GM23338 (cell line): ENCODE results near the gene ULK4. TPM values are rescaled to one million over a fixed set of nuclear protein-coding genes. Genes with fewer than 3 reads are reported as not detected.
"Not testable (repeated sequence)": the region's sequence is repeated elsewhere in the genome, so short reads cannot be mapped to it uniquely, and the experiment has no call there.

ENCODE experiments used
- ATAC-seq: fragments of 200-7000 bp; cut with Tn5 transposase; 3 replicates; pipeline ENCODE4 v1.9.1; 2020
- DNase-seq: peaks from one replicate; pipeline ENCODE4 v3.0.0-alpha.2; 2015; ENCODE audit warnings: low spot score
- H2AFZ ChIP-seq: fragments of 200-600 bp; sonication (generic); 2 replicates; pipeline ENCODE4 v1.8.0; 2016; ENCODE audit warnings: antibody characterized with exemption, mild to moderate bottlenecking, moderate library complexity
- H3F3A ChIP-seq: fragments of 200-600 bp; sonication (generic); replicated peaks from 2 replicates; pipeline ENCODE4 v1.8.0; 2017; ENCODE audit warnings: antibody characterized with exemption, mixed run types, low read depth
- H3K27ac ChIP-seq: fragments of 200-600 bp; sonication (generic); 2 replicates; pipeline ENCODE4 v1.6.1; 2016; ENCODE audit warnings: low read depth
- H3K27me3 ChIP-seq: fragments of 200-600 bp; sonication (generic); 2 replicates; pipeline ENCODE4 v1.8.0; 2016; ENCODE audit warnings: mild to moderate bottlenecking, mixed run types, moderate library complexity; ENCODE audit not compliant: insufficient read depth
- H3K36me3 ChIP-seq: fragments of 200-600 bp; sonication (generic); 2 replicates; pipeline ENCODE4 v1.8.0; 2016; ENCODE audit warnings: mild to moderate bottlenecking; ENCODE audit not compliant: insufficient read depth
- H3K4me1 ChIP-seq: fragments of 200-600 bp; sonication (generic); 2 replicates; pipeline ENCODE4 v1.8.0; 2016; ENCODE audit warnings: mild to moderate bottlenecking, moderate library complexity; ENCODE audit not compliant: insufficient read depth
- H3K4me2 ChIP-seq: fragments of 200-600 bp; sonication (generic); 2 replicates; pipeline ENCODE4 v1.7.1; 2017; ENCODE audit warnings: mixed run types
- H3K4me3 ChIP-seq: fragments of 200-600 bp; sonication (generic); 2 replicates; pipeline ENCODE4 v1.6.1; 2016; ENCODE audit warnings: mixed run types
- H3K79me2 ChIP-seq: fragments of 200-600 bp; sonication (generic); replicated peaks from 2 replicates; pipeline ENCODE4 v1.8.0; 2017; ENCODE audit warnings: mild to moderate bottlenecking; ENCODE audit not compliant: insufficient read depth
- H3K9me2 ChIP-seq: fragments of 200-600 bp; sonication (generic); 2 replicates; pipeline ENCODE4 v1.8.0; 2017; ENCODE audit not compliant: insufficient read depth
- H4K20me1 ChIP-seq: fragments of 200-600 bp; sonication (generic); replicated peaks from 2 replicates; pipeline ENCODE4 v1.8.0; 2017; ENCODE audit warnings: mild to moderate bottlenecking; ENCODE audit not compliant: insufficient read depth
- H3K27ac Mint-ChIP-seq: 2 replicates; pipeline ENCODE4 v1.8.0; 2020; ENCODE audit warnings: inconsistent platforms, mild to moderate bottlenecking, moderate library complexity, mixed read lengths
- H3K27me3 Mint-ChIP-seq: 3 replicates; pipeline ENCODE4 v1.8.0; 2022; ENCODE audit warnings: low read depth, mild to moderate bottlenecking, moderate library complexity, mixed read lengths, inconsistent platforms; ENCODE audit not compliant: insufficient read depth, poor library complexity
- H3K36me3 Mint-ChIP-seq: 3 replicates; pipeline ENCODE4 v1.8.0; 2021; ENCODE audit warnings: low read depth, mild to moderate bottlenecking, inconsistent platforms, moderate library complexity, mixed read lengths
- H3K4me1 Mint-ChIP-seq: 3 replicates; pipeline ENCODE4 v1.8.0; 2020; ENCODE audit warnings: mild to moderate bottlenecking, inconsistent platforms, mixed read lengths
- H3K4me3 Mint-ChIP-seq: 3 replicates; pipeline ENCODE4 v1.8.0; 2021; ENCODE audit warnings: moderate library complexity, mild to moderate bottlenecking, inconsistent platforms, mixed read lengths
- H3K9me3 Mint-ChIP-seq: 3 replicates; pipeline ENCODE4 v1.8.0; 2020; ENCODE audit warnings: moderate library complexity, mild to moderate bottlenecking, inconsistent platforms, mixed read lengths
- CREB1 ChIP-seq: fragments of 250-450 bp; sonication (Bioruptor Pico); IDR thresholded peaks from 2 replicates; pipeline ENCODE4 v1.5.0; 2020; ENCODE audit warnings: low read depth, mild to moderate bottlenecking, moderate library complexity
- polyA plus RNA-seq: library from polyadenylated mRNA; unstranded; fragments of >200 nt; fragmentation: Nextera tagmentation; extraction: Ambion mirVana; gene quantifications from 2 replicates; pipeline ENCODE4 v1.2.1, GENCODE V29; 2016
- total RNA-seq: library from RNA; depleted of rRNA; stranded (reverse); fragments of >200 nt; shearing (Covaris generic); gene quantifications from 2 replicates; pipeline ENCODE4 v1.2.3, GENCODE V29; 2014
- TF ChIP-seq, protein P1 (sequence below): fragments of 250-450 bp; sonication (Bioruptor Pico); IDR thresholded peaks from 2 replicates; pipeline ENCODE4 v1.5.0; 2020; ENCODE audit warnings: mild to moderate bottlenecking, moderate library complexity
- TF ChIP-seq, protein P2 (sequence below): IDR thresholded peaks from one replicate; pipeline ENCODE4 v1.6.1; 2018; ENCODE audit warnings: antibody characterized with exemption; ENCODE audit not compliant: unreplicated experiment

ULK4 gene
- total and polyA plus RNA-seq, 2 experiments from 2014 or later: 20.8 to 41.4 TPM

DNA sequence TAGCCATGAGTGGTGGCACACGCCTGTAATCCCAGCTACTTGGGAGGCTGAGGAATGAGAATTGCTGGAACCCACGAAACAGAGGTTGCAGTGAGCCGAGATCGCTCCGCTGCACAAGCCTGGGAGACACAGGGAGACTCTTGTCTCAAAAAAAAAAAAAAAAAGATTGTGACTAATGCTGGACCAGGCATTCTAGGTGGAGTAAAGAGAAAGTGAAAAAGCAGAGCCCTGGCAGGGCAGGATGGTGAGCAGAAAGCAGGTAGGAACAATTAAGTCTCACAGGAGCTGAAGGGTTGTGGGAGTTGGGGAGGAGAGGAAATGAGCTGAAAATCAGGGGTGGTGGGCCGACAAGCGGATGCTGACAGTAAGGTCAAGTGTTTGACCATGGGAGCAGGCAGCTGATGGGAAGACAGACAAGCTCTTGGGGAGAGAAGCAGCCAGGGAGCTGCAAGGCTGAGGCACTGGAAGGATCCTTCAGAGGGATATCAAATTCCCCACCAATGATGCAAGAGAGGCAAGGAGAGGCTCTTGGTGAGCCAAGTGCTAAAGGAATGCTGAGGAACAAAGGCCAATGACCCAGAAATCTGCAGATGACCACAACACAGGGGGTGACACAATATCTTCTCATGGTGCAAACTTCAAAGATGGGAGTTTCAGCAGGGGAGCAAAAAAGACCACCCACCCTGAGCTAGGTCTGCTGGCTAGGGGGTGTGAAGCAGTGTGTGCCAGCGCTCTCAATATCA lies 251.1 kb downstream of the ULK4 start:
- peak overlapping the region; percentile 43 for H3K27ac ChIP-seq
- Mint-ChIP-seq H3K4me1 (peaks cover 16% of the 10 kb centered on the region), H3K36me3 (no peaks in the 10 kb centered on the region), H3K27me3 (no peaks in the 10 kb centered on the region), H3K9me3 (no peaks in the 10 kb centered on the region), H3K4me3 (no peak overlapping the region), H3K27ac (peak overlapping the region; percentile 82)
- H3K9me2 ChIP-seq: no peaks in the 10 kb centered on the region
- H3K79me2 ChIP-seq: no peaks in the 10 kb centered on the region
- no peaks in the 10 kb centered on the region for H3K36me3 ChIP-seq
- H4K20me1 ChIP-seq: no peaks in the 10 kb centered on the region
- TF ChIP-seq, protein P1, sequence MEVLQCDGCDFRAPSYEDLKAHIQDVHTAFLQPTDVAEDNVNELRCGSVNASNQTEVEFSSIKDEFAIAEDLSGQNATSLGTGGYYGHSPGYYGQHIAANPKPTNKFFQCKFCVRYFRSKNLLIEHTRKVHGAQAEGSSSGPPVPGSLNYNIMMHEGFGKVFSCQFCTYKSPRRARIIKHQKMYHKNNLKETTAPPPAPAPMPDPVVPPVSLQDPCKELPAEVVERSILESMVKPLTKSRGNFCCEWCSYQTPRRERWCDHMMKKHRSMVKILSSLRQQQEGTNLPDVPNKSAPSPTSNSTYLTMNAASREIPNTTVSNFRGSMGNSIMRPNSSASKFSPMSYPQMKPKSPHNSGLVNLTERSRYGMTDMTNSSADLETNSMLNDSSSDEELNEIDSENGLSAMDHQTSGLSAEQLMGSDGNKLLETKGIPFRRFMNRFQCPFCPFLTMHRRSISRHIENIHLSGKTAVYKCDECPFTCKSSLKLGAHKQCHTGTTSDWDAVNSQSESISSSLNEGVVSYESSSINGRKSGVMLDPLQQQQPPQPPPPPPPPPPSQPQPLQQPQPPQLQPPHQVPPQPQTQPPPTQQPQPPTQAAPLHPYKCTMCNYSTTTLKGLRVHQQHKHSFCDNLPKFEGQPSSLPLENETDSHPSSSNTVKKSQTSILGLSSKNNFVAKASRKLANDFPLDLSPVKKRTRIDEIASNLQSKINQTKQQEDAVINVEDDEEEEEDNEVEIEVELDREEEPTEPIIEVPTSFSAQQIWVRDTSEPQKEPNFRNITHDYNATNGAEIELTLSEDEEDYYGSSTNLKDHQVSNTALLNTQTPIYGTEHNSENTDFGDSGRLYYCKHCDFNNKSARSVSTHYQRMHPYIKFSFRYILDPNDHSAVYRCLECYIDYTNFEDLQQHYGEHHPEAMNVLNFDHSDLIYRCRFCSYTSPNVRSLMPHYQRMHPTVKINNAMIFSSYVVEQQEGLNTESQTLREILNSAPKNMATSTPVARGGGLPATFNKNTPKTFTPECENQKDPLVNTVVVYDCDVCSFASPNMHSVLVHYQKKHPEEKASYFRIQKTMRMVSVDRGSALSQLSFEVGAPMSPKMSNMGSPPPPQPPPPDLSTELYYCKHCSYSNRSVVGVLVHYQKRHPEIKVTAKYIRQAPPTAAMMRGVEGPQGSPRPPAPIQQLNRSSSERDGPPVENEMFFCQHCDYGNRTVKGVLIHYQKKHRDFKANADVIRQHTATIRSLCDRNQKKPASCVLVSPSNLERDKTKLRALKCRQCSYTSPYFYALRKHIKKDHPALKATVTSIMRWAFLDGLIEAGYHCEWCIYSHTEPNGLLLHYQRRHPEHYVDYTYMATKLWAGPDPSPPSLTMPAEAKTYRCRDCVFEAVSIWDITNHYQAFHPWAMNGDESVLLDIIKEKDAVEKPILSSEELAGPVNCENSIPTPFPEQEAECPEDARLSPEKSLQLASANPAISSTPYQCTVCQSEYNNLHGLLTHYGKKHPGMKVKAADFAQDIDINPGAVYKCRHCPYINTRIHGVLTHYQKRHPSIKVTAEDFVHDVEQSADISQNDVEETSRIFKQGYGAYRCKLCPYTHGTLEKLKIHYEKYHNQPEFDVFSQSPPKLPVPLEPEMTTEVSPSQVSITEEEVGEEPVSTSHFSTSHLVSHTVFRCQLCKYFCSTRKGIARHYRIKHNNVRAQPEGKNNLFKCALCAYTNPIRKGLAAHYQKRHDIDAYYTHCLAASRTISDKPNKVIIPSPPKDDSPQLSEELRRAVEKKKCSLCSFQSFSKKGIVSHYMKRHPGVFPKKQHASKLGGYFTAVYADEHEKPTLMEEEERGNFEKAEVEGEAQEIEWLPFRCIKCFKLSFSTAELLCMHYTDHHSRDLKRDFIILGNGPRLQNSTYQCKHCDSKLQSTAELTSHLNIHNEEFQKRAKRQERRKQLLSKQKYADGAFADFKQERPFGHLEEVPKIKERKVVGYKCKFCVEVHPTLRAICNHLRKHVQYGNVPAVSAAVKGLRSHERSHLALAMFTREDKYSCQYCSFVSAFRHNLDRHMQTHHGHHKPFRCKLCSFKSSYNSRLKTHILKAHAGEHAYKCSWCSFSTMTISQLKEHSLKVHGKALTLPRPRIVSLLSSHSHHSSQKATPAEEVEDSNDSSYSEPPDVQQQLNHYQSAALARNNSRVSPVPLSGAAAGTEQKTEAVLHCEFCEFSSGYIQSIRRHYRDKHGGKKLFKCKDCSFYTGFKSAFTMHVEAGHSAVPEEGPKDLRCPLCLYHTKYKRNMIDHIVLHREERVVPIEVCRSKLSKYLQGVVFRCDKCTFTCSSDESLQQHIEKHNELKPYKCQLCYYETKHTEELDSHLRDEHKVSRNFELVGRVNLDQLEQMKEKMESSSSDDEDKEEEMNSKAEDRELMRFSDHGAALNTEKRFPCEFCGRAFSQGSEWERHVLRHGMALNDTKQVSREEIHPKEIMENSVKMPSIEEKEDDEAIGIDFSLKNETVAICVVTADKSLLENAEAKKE (CRISPR knock-in tag): peak; percentile 80
- 0 out of 2 replicates have a peak, but pooled peaks have one; percentile 36 for TF ChIP-seq CREB1 (CRISPR knock-in tag)
- TF ChIP-seq, protein P2, sequence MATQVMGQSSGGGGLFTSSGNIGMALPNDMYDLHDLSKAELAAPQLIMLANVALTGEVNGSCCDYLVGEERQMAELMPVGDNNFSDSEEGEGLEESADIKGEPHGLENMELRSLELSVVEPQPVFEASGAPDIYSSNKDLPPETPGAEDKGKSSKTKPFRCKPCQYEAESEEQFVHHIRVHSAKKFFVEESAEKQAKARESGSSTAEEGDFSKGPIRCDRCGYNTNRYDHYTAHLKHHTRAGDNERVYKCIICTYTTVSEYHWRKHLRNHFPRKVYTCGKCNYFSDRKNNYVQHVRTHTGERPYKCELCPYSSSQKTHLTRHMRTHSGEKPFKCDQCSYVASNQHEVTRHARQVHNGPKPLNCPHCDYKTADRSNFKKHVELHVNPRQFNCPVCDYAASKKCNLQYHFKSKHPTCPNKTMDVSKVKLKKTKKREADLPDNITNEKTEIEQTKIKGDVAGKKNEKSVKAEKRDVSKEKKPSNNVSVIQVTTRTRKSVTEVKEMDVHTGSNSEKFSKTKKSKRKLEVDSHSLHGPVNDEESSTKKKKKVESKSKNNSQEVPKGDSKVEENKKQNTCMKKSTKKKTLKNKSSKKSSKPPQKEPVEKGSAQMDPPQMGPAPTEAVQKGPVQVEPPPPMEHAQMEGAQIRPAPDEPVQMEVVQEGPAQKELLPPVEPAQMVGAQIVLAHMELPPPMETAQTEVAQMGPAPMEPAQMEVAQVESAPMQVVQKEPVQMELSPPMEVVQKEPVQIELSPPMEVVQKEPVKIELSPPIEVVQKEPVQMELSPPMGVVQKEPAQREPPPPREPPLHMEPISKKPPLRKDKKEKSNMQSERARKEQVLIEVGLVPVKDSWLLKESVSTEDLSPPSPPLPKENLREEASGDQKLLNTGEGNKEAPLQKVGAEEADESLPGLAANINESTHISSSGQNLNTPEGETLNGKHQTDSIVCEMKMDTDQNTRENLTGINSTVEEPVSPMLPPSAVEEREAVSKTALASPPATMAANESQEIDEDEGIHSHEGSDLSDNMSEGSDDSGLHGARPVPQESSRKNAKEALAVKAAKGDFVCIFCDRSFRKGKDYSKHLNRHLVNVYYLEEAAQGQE: no peak
- peak; percentile 72 for DNase-seq
- ATAC-seq: peak; percentile 97
- no peaks in the 10 kb centered on the region for H3F3A ChIP-seq
- peaks cover 10% of the 10 kb centered on the region for H3K4me1 ChIP-seq
- H3K4me3 ChIP-seq: no peak overlapping the region
- H2AFZ ChIP-seq: no peak overlapping the region
- H3K27me3 ChIP-seq: no peaks in the 10 kb centered on the region
- no peak overlapping the region for H3K4me2 ChIP-seq

DNA sequence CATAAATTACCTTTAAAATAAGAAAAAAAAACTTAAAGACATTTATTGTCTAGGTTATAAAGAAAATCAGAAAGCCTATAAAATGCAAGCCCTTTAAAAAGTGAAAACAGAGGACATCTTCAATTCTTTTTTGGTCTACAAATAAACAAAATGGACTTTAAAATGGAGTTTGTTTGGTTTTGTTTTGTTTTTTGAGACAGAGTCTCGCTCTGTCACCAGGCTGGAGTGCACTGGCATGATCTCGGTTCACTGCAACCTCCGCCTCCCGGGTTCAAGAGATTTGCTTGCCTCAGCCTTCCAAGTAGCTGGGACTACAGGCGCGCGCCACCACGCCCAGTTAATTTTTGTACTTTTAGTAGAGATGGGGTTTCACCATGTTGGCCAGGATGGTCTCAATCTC lies 252.7 kb downstream of the ULK4 start:
- H3K27ac Mint-ChIP-seq, H3K79me2 ChIP-seq, DNase-seq, H3K36me3 ChIP-seq, H3K9me2 ChIP-seq, H3K4me2 ChIP-seq, H3K36me3 Mint-ChIP-seq, H3K27me3 ChIP-seq, H3K4me3 Mint-ChIP-seq, H3K27me3 Mint-ChIP-seq, H3K4me3 ChIP-seq, ATAC-seq, H2AFZ ChIP-seq, H3F3A ChIP-seq, H3K27ac ChIP-seq, H3K9me3 Mint-ChIP-seq, H4K20me1 ChIP-seq: not testable (repeated sequence)
- peaks cover 10% of the 10 kb centered on the region for H3K4me1 ChIP-seq
- H3K4me1 Mint-ChIP-seq: peaks cover 16% of the 10 kb centered on the region
